PC-3 (cell line): ENCODE results near the gene CACNA1I.

Experiments
- CTCF ChIP-seq: fragments of 300-600 bp; sonication (generic); conservative IDR thresholded peaks from 2 replicates; pipeline ENCODE4 v1.5.1; 2017; ENCODE audit warnings: antibody characterized with exemption, low read depth, mild to moderate bottlenecking, low read length
- EZH2 ChIP-seq: fragments of 300-600 bp; sonication (generic); IDR thresholded peaks from one replicate; pipeline ENCODE4 v1.6.1; 2017; ENCODE audit warnings: antibody characterized with exemption, mild to moderate bottlenecking, low read length; ENCODE audit not compliant: unreplicated experiment
- EZH2phosphoT487 ChIP-seq: fragments of 300-600 bp; sonication (generic); IDR thresholded peaks from 2 replicates; pipeline ENCODE4 v1.6.1; 2018; ENCODE audit warnings: mild to moderate bottlenecking, antibody characterized with exemption, low read length, borderline replicate concordance

- no peak for TF ChIP-seq CTCF
- TF ChIP-seq EZH2phosphoT487 = no peak
- no peak for TF ChIP-seq EZH2
Measured at GRCh38 chr22:39717099-39717498, 146.5 kb downstream of the CACNA1I start.
